K562 (cell line): ENCODE results near the gene DVL2. TPM values are rescaled to one million over a fixed set of nuclear protein-coding genes. Genes with fewer than 3 reads are reported as not detected.

Experiments used
- ATAC-seq: fragments of 200-7000 bp; cut with Tn5 transposase; 3 replicates; pipeline ENCODE4 v1.9.1; 2020; ENCODE audit warnings: moderate library complexity
- BruUV-seq: library from RNA; stranded (reverse); fragments of 400-500 nt; replicated peaks from 2 replicates; lab custom pipeline; 2021; lab: Mats Ljungman, UMichigan
- CTCF ChIA-PET: fragments of 300-600 bp; formaldehyde crosslinking; extraction: SDS; loops from one replicate; lab custom pipeline; 2021; ENCODE audit warnings: low intra/inter-chr PET ratio; lab: Yijun Ruan, JAX
- POLR2A ChIA-PET: fragments of 300-600, 350-650 bp; sonication (Branson Sonifier 250); formaldehyde crosslinking; extraction: SDS; loops from one replicate; lab custom pipeline; 2021; ENCODE audit warnings: antibody characterized with exemption, inconsistent platforms; lab: Yijun Ruan, JAX
- DNase-seq, 4 experiments: peaks; one replicate each; pipeline versions ENCODE4 v3.0.0 to v3.0.0-alpha.2; 2011 to 2018; ENCODE audit warnings: low spot score in 3 of 4, mixed read lengths in 3 of 4; ENCODE audit errors: extremely low read depth in 1 of 4
- FAIRE-seq: peaks from 2 replicates; lab custom pipeline; 2011; peaks lifted over from hg19 to GRCh38; lab: Jason Lieb, UNC
- H2AFZ ChIP-seq: 2 replicates; pipeline ENCODE4 v1.6.0; 2011; ENCODE audit warnings: low read depth, low read length, control low read depth, inconsistent platforms
- H3K27ac ChIP-seq: fragments of 200-600 bp; 3 replicates; pipeline ENCODE4 v1.8.0; 2011; ENCODE audit warnings: low read depth, mild to moderate bottlenecking, control low read depth, inconsistent platforms, low read length, moderate library complexity, mixed read lengths; ENCODE audit errors: extremely low read depth
- H3K27me3 ChIP-seq, 2 experiments: fragments of 300-600 bp in 1 of 2; 2 replicates in 1 of 2; 3 replicates in 1 of 2; pipeline versions ENCODE4 v1.6.0 to v1.8.0; 2011; ENCODE audit warnings: inconsistent platforms in 2 of 2, low read length in 2 of 2, mild to moderate bottlenecking in 1 of 2, mixed read lengths in 1 of 2, moderate library complexity in 1 of 2; ENCODE audit not compliant: control insufficient read depth in 2 of 2, insufficient read depth in 2 of 2
- H3K36me3 ChIP-seq: fragments of 300-600 bp; 3 replicates; pipeline ENCODE4 v1.8.0; 2011; ENCODE audit warnings: mild to moderate bottlenecking, low read length, inconsistent platforms; ENCODE audit not compliant: control insufficient read depth, insufficient read depth
- H3K4me1 ChIP-seq, 2 experiments: fragments of 200-600 bp in 1 of 2; replicated peaks in 1 of 2; 2 replicates in 1 of 2; 3 replicates in 1 of 2; pipeline versions ENCODE4 v1.5.1 to v1.8.0; 2011; ENCODE audit warnings: inconsistent platforms in 2 of 2, low read length in 2 of 2, mild to moderate bottlenecking in 1 of 2, mixed read lengths in 1 of 2, moderate library complexity in 1 of 2; ENCODE audit not compliant: control insufficient read depth in 2 of 2, insufficient read depth in 2 of 2
- H3K4me2 ChIP-seq: 2 replicates; pipeline ENCODE4 v1.6.1; 2011; ENCODE audit warnings: low read length, control low read depth, inconsistent platforms, mixed read lengths; ENCODE audit not compliant: insufficient read depth
- H3K4me3 ChIP-seq: fragments of 200-600 bp; sonication (generic), shearing (Covaris generic); 2 replicates; pipeline ENCODE4 v1.5.1; 2016; ENCODE audit warnings: control low read depth, inconsistent platforms
- H3K79me2 ChIP-seq: fragments of 200-600 bp; 3 replicates; pipeline ENCODE4 v1.8.0; 2011; ENCODE audit warnings: low read length, inconsistent platforms; ENCODE audit not compliant: control insufficient read depth, insufficient read depth
- H3K9ac ChIP-seq, 2 experiments: 2 replicates each; pipeline versions ENCODE4 v1.6.0 to v1.6.1; 2011; ENCODE audit warnings: low read depth in 2 of 2, low read length in 2 of 2, control low read depth in 1 of 2, inconsistent platforms in 1 of 2, mild to moderate bottlenecking in 1 of 2, mixed read lengths in 1 of 2; ENCODE audit not compliant: insufficient read depth in 1 of 2
- H3K9me1 ChIP-seq: one replicate; pipeline ENCODE4 v1.6.0; 2011; ENCODE audit warnings: inconsistent platforms, mild to moderate bottlenecking, low read length, moderate library complexity; ENCODE audit not compliant: control insufficient read depth, insufficient read depth
- H3K9me3 ChIP-seq: replicated peaks from 2 replicates; pipeline ENCODE4 v1.5.1; 2011; ENCODE audit warnings: low read depth, low read length, inconsistent platforms; ENCODE audit not compliant: control insufficient read depth, insufficient read depth
- H4K20me1 ChIP-seq: replicated peaks from 2 replicates; pipeline ENCODE4 v1.6.1; 2011; ENCODE audit warnings: low read length, inconsistent platforms, mixed read lengths; ENCODE audit not compliant: control insufficient read depth, insufficient read depth
- CREBBP ChIP-seq: IDR thresholded peaks from one replicate; pipeline ENCODE4 v1.6.1; 2012; ENCODE audit warnings: low read depth, mild to moderate bottlenecking, control low read depth, inconsistent platforms, low read length
- NR2C1 ChIP-seq, 2 experiments: fragments of 450-650 bp; IDR thresholded peaks; 2 replicates each; pipeline ENCODE4 v1.6.1; 2017; ENCODE audit warnings: mild to moderate bottlenecking in 2 of 2, antibody characterized with exemption in 1 of 2, inconsistent platforms in 1 of 2, missing compliant biosample characterization in 1 of 2, missing genetic modification characterization in 1 of 2
- NR2C2 ChIP-seq, 2 experiments: fragments of 200-800 bp in 1 of 2; sonication (Bioruptor generic) in 1 of 2; sonication (generic) in 1 of 2; formaldehyde crosslinking in 1 of 2; IDR thresholded peaks; 2 replicates each; pipeline versions ENCODE4 v1.6.1 to v1.8.0; 2016 to 2022; ENCODE audit warnings: mild to moderate bottlenecking in 1 of 2, missing compliant biosample characterization in 1 of 2, missing genetic modification characterization in 1 of 2, missing genetic modification reagents in 1 of 2
- WGBS: fragments of 100-300 bp; shearing (Covaris generic); methylation state at CpG from one replicate; pipeline ENCODE4 v1.1.6; 2016; ENCODE audit warnings: low coverage, mixed read lengths; ENCODE audit not compliant: insufficient coverage; ENCODE audit errors: missing lambda C conversion rate; 5-methylcytosine and 5-hydroxymethylcytosine counted together
- in situ Hi-C: fragments of 300-500 bp; cut with MboI; formaldehyde crosslinking; loops from 4 replicates; pipeline ENCODE4 v1.15.0; 2018; ENCODE audit warnings: inconsistent platforms, mixed read lengths
- intact Hi-C: fragments of 100-400 bp; cut with micrococcal nuclease; formaldehyde crosslinking; loops from 2 replicates; pipeline ENCODE4 v1.14.2; 2022
- polyA plus RNA-seq, 8 experiments: library from polyadenylated mRNA; depleted of rRNA in 4 of 8; stranded (reverse) in 5 of 8; unstranded in 3 of 8; fragments of >200 nt; fragmentation: Nextera tagmentation in 2 of 8; fragmentation: Illumina TruSeq in 1 of 8; extraction: Ambion mirVana in 2 of 8; extraction: Trizol in 1 of 8; gene quantifications; 2 replicates each; pipeline versions ENCODE4 v1.2.1 to v1.2.3, GENCODE V29; 2011 to 2014; ENCODE audit warnings: inconsistent platforms in 1 of 8, missing spikeins in 1 of 8
- total RNA-seq, 7 experiments: library from RNA; depleted of rRNA in 6 of 7; stranded (reverse); fragments of >200 nt in 6 of 7; fragmentation: Illumina TruSeq in 2 of 7; extraction: Trizol in 2 of 7; gene quantifications; 2 replicates each; pipeline versions ENCODE4 v1.2.1 to v1.2.3, GENCODE V29; 2011 to 2021; ENCODE audit warnings: low replicate concordance in 1 of 7
- TF ChIP-seq, protein P1 (sequence below): sonication (generic); formaldehyde crosslinking; IDR thresholded peaks from 2 replicates; pipeline ENCODE4 v1.5.0; 2020; ENCODE audit warnings: missing genetic modification reagents
- TF ChIP-seq, protein P2 (sequence below): sonication (generic); formaldehyde crosslinking; IDR thresholded peaks from 2 replicates; pipeline ENCODE4 v1.8.1; 2022; ENCODE audit warnings: missing genetic modification reagents

DVL2 gene
- total and polyA plus RNA-seq, 9 of the 15 experiments (the other 6 are each of a cell fraction or from before 2014, with no cell fraction given), result 1.3 to 49.5 (median 24.3) TPM

DNA sequence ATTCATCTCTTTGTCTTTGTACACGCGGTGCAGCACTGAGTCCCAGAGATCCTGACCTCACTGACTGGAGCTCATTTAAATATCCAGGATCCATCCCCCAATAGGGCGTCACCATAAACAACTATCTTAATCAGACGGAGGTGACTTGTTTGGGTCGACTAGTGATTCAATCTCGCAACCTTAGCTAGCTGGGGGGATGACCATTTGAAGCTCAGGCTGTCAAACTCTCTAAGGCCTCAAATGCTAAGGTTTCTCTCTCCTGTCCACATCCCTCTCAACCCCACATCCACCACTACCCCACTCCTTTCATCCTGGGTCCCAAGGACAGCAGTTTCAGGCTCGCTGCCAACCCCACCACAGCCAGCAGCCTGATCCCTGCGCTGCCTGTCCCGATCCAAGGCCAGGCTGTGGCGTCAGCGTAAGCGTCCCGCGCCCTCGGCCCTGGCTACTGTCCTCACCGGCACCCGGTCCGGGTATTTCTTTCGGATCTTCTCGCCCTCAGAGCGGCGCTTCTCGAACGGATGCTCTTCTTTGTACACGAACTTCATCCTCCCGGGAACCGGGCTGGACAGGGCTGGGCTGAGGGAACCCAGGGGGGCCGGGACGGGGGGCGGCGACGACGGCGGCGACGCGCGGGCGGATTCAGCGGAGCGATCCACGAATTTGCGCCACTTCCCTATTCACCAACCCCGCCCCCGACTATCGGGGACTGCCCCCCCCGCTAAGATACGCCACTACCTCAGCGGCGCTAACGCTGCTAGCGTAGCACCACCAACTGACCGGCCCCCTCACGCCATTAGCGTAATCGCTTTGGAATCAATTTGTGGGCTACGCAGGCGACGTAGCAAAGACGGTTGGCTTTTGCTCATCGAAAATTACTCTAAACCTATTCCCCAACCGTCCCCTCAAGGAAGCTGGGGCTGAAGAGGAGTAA lies 7.7 kb upstream of the DVL2 start, which contains the start of gene GABARAP (continued):
- TF ChIP-seq, protein P1, sequence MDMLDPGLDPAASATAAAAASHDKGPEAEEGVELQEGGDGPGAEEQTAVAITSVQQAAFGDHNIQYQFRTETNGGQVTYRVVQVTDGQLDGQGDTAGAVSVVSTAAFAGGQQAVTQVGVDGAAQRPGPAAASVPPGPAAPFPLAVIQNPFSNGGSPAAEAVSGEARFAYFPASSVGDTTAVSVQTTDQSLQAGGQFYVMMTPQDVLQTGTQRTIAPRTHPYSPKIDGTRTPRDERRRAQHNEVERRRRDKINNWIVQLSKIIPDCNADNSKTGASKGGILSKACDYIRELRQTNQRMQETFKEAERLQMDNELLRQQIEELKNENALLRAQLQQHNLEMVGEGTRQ (CRISPR knock-in tag), result peak; percentile 34; the same call in 1 of the 2 replicates
- no peak for TF ChIP-seq CREBBP

DNA sequence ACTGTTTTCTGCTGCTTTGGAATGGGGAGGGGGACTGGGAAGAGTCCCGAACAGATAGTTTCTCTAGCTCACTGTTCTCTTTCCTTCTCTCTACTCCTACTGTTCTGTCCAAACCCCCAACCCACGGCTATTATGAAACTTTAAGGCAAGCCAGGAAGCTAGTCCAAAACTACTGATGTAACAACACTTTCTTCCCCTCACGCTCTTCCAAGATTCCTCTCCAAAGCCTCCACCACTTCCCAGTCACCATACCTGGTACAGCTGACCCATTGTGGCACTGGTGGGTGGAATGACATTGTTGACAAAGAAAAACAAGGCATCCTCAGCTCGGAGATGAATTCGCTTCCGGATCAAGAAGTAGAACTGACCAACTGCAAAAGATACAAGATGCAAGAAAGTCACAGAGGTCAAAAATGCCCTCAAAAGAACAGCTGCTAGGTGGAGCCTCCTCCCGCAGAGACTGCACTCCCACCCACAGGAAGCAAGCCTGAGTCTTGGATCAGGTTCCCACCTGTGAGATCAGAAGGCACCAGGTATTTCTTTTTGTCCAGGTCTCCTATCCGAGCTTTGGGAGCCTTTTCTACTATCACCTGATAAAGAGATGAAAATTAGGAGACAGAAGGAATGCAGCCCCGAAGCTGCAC lies 6.9 kb upstream of the DVL2 start:
- POLR2A ChIA-PET, result interaction anchor here (0.6 to 3.6 kb wide), 7 partner anchors 7 to 88 kb away, joined by 3 to 16 read pairs (median 9); partner anchors contain the start of genes ACADVL, CTDNEP1, DLG4 and DVL2
- Histone ChIP-seq H3K4me2 (peak overlapping the region; percentile 88), H3K27ac (peak overlapping the region; percentile 98), H3K27me3 (no peaks in the 10 kb centered on the region), H3K79me2 (peaks cover 56% of the 10 kb centered on the region), H4K20me1 (peaks cover 5% of the 10 kb centered on the region; the same call in 1 of the 2 replicates)
- BruUV-seq, result no TSS peak
- CTCF ChIA-PET, result no interaction called here
- intact Hi-C loops (no loop called here), in situ Hi-C loops (no loop called here)
- WGBS, result 15% methylated on average over 8 of the region's 9 CpGs
- no peak for TF ChIP-seq NR2C2 (CRISPR knock-in tag; IDR thresholded peaks at IDR 0.05)
- peak; percentile 54 for TF ChIP-seq NR2C2 (tag; IDR thresholded peaks at IDR 0.05)
- TF ChIP-seq NR2C1 (IDR thresholded peaks at IDR 0.05), result peak; percentile 49; the same call in 1 of the 2 replicates
- TF ChIP-seq NR2C1 (tag; IDR thresholded peaks at IDR 0.05), result peak; percentile 46; the same call in 1 of the 2 replicates
- TF ChIP-seq, protein P2, sequence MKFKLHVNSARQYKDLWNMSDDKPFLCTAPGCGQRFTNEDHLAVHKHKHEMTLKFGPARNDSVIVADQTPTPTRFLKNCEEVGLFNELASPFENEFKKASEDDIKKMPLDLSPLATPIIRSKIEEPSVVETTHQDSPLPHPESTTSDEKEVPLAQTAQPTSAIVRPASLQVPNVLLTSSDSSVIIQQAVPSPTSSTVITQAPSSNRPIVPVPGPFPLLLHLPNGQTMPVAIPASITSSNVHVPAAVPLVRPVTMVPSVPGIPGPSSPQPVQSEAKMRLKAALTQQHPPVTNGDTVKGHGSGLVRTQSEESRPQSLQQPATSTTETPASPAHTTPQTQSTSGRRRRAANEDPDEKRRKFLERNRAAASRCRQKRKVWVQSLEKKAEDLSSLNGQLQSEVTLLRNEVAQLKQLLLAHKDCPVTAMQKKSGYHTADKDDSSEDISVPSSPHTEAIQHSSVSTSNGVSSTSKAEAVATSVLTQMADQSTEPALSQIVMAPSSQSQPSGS (CRISPR knock-in tag), result no peak
- TF ChIP-seq, all 486 proteins: peak for 2
- Histone ChIP-seq H3K9me1 (no peaks in the 10 kb centered on the region), H3K36me3 (peaks cover 52% of the 10 kb centered on the region), H3K4me3 (peak overlapping the region; percentile 68), H3K4me1 (peaks cover 27 to 31% of the 10 kb centered on the region in 2 experiments; a peak in 4 of 5 replicates), H3K9me3 (no peaks in the 10 kb centered on the region), H3K9ac (peak overlapping the region; percentile 80 to 97; a peak in 3 of 4 replicates), H2AFZ (no peak overlapping the region)
- FAIRE-seq (peak; percentile 75), DNase-seq (no peak), ATAC-seq (no peak)
